Sigmoid colon (tissue), 4 donors: ENCODE measurements around the gene STARD9.

Experiments
- CTCF ChIP-seq, 4 experiments: fragments of 450-650 bp in 3 of 4; fragments of 200-600 bp in 1 of 4; IDR thresholded peaks; one replicate each; pipeline ENCODE4 v1.5.1; 2016 to 2019; ENCODE audit warnings: antibody characterized with exemption in 4 of 4, mild to moderate bottlenecking in 3 of 4, moderate library complexity in 2 of 4
- EP300 ChIP-seq, 4 donors: sonication (generic); formaldehyde crosslinking; IDR thresholded peaks; one replicate each; pipeline ENCODE4 v1.6.1; 2017; ENCODE audit warnings: antibody characterized with exemption in 4 of 4

- TF ChIP-seq EP300 (IDR thresholded peaks at IDR 0.05), result no peak
- no peak for TF ChIP-seq CTCF (IDR thresholded peaks at IDR 0.05)
These were observed 174.9 kb downstream of the STARD9 start for GRCh38 chr15:42750306-42750705.
